Inflammatory macrophage treated with lipopolysaccharide for 4 hours (primary cell): ENCODE results near the gene RAB44.

Experiments
- DNase-seq: peaks from one replicate; pipeline ENCODE4 v3.0.0-alpha.2; 2020

RAB44 gene

GRCh38 chr6:36781669-36782068 is 84.0 kb downstream of the RAB44 start:
- DNase-seq, result no peak
